IPS-18a (cell line): Measurements from ENCODE around the gene PLA1A.

Experiments
- H3K27ac ChIP-seq: one replicate; pipeline ENCODE4 v1.5.1; 2013; ENCODE audit warnings: low read length
- H3K27me3 ChIP-seq: one replicate; pipeline ENCODE4 v1.6.1; 2013; ENCODE audit warnings: mild to moderate bottlenecking, low read length; ENCODE audit not compliant: control insufficient read depth, insufficient read depth
- H3K36me3 ChIP-seq: one replicate; pipeline ENCODE4 v1.6.1; 2013; ENCODE audit warnings: low read depth, low read length; ENCODE audit not compliant: control insufficient read depth
- H3K4me1 ChIP-seq: one replicate; pipeline ENCODE4 v1.6.1; 2013; ENCODE audit warnings: low read depth, low read length; ENCODE audit not compliant: control insufficient read depth
- H3K4me3 ChIP-seq: one replicate; pipeline ENCODE4 v1.5.1; 2013; ENCODE audit warnings: low read length
- H3K9ac ChIP-seq: one replicate; pipeline ENCODE4 v1.6.1; 2013; ENCODE audit warnings: mild to moderate bottlenecking, low read length, moderate library complexity
- H3K9me3 ChIP-seq: one replicate; pipeline ENCODE4 v1.6.1; 2013; ENCODE audit warnings: low read depth, low read length; ENCODE audit not compliant: control insufficient read depth

PLA1A gene

GRCh38 chr3:119596398-119596797, 1.3 kb upstream of the PLA1A start:
- no peaks in the 10 kb centered on the region for H3K9me3 ChIP-seq
- no peak overlapping the region for H3K4me3 ChIP-seq
- no peaks in the 10 kb centered on the region for H3K27me3 ChIP-seq
- H3K36me3 ChIP-seq: no peaks in the 10 kb centered on the region
- no peak overlapping the region for H3K9ac ChIP-seq
- H3K27ac ChIP-seq: no peak overlapping the region
- no peaks in the 10 kb centered on the region for H3K4me1 ChIP-seq

- Histone ChIP-seq H3K27ac (no peak overlapping the region), H3K4me1 (no peaks in the 10 kb centered on the region), H3K9ac (no peak overlapping the region), H3K27me3 (no peaks in the 10 kb centered on the region), H3K9me3 (no peaks in the 10 kb centered on the region), H3K36me3 (no peaks in the 10 kb centered on the region), H3K4me3 (no peak overlapping the region)
These were observed 869 bp downstream of the PLA1A start for GRCh38 chr3:119598410-119599098.

- Histone ChIP-seq H3K27me3 (no peaks in the 10 kb centered on the region), H3K36me3 (no peaks in the 10 kb centered on the region), H3K27ac (no peak overlapping the region), H3K9ac (no peak overlapping the region), H3K9me3 (no peaks in the 10 kb centered on the region), H3K4me1 (no peaks in the 10 kb centered on the region), H3K4me3 (no peak overlapping the region)
These were observed 2.0 kb downstream of the PLA1A start for GRCh38 chr3:119599558-119600174.

- Histone ChIP-seq H3K9me3 (no peaks in the 10 kb centered on the region), H3K4me1 (no peaks in the 10 kb centered on the region), H3K4me3 (no peak overlapping the region), H3K36me3 (no peaks in the 10 kb centered on the region), H3K27me3 (no peaks in the 10 kb centered on the region), H3K9ac (no peak overlapping the region), H3K27ac (no peak overlapping the region)
These were observed 3.0 kb downstream of the PLA1A start for GRCh38 chr3:119600732-119601131.

GRCh38 chr3:119601154-119601553, 3.5 kb downstream of the PLA1A start:
- no peaks in the 10 kb centered on the region for H3K27me3 ChIP-seq
- no peaks in the 10 kb centered on the region for H3K9me3 ChIP-seq
- no peaks in the 10 kb centered on the region for H3K36me3 ChIP-seq
- no peak overlapping the region for H3K9ac ChIP-seq
- no peak overlapping the region for H3K27ac ChIP-seq
- H3K4me3 ChIP-seq: no peak overlapping the region
- no peaks in the 10 kb centered on the region for H3K4me1 ChIP-seq

GRCh38 chr3:119602676-119603075, 5.0 kb downstream of the PLA1A start:
- Histone ChIP-seq H3K9ac (no peak overlapping the region), H3K27me3 (no peaks in the 10 kb centered on the region), H3K27ac (no peak overlapping the region), H3K4me3 (no peak overlapping the region), H3K4me1 (no peaks in the 10 kb centered on the region), H3K36me3 (no peaks in the 10 kb centered on the region), H3K9me3 (no peaks in the 10 kb centered on the region)

- H3K27ac ChIP-seq: no peak overlapping the region
- no peaks in the 10 kb centered on the region for H3K27me3 ChIP-seq
- no peaks in the 10 kb centered on the region for H3K9me3 ChIP-seq
- no peaks in the 10 kb centered on the region for H3K4me1 ChIP-seq
- H3K4me3 ChIP-seq: no peak overlapping the region
- no peak overlapping the region for H3K9ac ChIP-seq
- no peaks in the 10 kb centered on the region for H3K36me3 ChIP-seq
These were observed 7.2 kb downstream of the PLA1A start for GRCh38 chr3:119604878-119605277.

GRCh38 chr3:119608405-119609000, 10.8 kb downstream of the PLA1A start:
- Histone ChIP-seq H3K4me3 (no peak overlapping the region), H3K36me3 (no peaks in the 10 kb centered on the region), H3K4me1 (no peaks in the 10 kb centered on the region), H3K9me3 (no peaks in the 10 kb centered on the region), H3K27ac (no peak overlapping the region), H3K9ac (no peak overlapping the region), H3K27me3 (no peaks in the 10 kb centered on the region)

- Histone ChIP-seq H3K9ac (no peak overlapping the region), H3K27me3 (no peaks in the 10 kb centered on the region), H3K4me3 (no peak overlapping the region), H3K36me3 (no peaks in the 10 kb centered on the region), H3K4me1 (no peaks in the 10 kb centered on the region), H3K27ac (no peak overlapping the region), H3K9me3 (no peaks in the 10 kb centered on the region)
These were observed 11.6 kb downstream of the PLA1A start for GRCh38 chr3:119609301-119609700.

- H3K36me3 ChIP-seq: no peaks in the 10 kb centered on the region
- H3K27me3 ChIP-seq: no peaks in the 10 kb centered on the region
- H3K27ac ChIP-seq: no peak overlapping the region
- no peak overlapping the region for H3K9ac ChIP-seq
- H3K9me3 ChIP-seq: no peaks in the 10 kb centered on the region
- no peak overlapping the region for H3K4me3 ChIP-seq
- no peaks in the 10 kb centered on the region for H3K4me1 ChIP-seq
These were observed 14.0 kb downstream of the PLA1A start for GRCh38 chr3:119611664-119612063.

GRCh38 chr3:119613201-119613600, 15.5 kb downstream of the PLA1A start:
- Histone ChIP-seq H3K9me3 (no peaks in the 10 kb centered on the region), H3K4me3 (no peak overlapping the region), H3K27me3 (no peaks in the 10 kb centered on the region), H3K36me3 (no peaks in the 10 kb centered on the region), H3K4me1 (no peaks in the 10 kb centered on the region), H3K27ac (no peak overlapping the region), H3K9ac (no peak overlapping the region)

- H3K9ac ChIP-seq: no peak overlapping the region
- H3K4me3 ChIP-seq: no peak overlapping the region
- no peaks in the 10 kb centered on the region for H3K36me3 ChIP-seq
These were observed 16.2 kb downstream of the PLA1A start for GRCh38 chr3:119613872-119614271.

More at GRCh38 chr3:119613872-119614271, 16.2 kb downstream of the PLA1A start:
- no peak overlapping the region for H3K27ac ChIP-seq
- H3K9me3 ChIP-seq: no peaks in the 10 kb centered on the region
- H3K4me1 ChIP-seq: no peaks in the 10 kb centered on the region
- H3K27me3 ChIP-seq: no peaks in the 10 kb centered on the region
